Germinal center (tissue), 1 donor: Measurements from ENCODE around the gene PRKN.

ENCODE experiments used
- DNase-seq: peaks from one replicate; pipeline ENCODE4 v3.0.0; 2012; ENCODE audit warnings: mixed read lengths, low spot score

The PRKN gene

DNA sequence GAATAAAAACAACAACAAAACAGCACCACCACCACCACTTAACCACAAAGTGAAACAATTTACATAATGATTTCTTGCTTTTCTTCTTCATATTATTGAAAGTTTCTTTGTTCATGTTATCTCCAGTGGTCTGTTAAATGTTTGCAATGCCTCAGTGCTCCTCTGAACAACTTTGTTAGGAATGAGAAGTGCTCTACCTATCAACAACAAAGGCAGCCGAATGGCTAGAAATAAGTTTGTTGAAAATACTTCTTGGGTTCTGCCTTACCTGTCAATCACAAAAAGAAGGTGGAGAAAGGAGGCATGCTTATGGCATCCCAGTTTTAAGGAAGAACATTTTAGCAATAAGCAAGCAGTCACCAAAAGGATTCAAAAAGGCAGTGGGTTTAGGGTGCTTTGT lies 490.2 kb downstream of the PRKN start:
- no peak for DNase-seq

DNA sequence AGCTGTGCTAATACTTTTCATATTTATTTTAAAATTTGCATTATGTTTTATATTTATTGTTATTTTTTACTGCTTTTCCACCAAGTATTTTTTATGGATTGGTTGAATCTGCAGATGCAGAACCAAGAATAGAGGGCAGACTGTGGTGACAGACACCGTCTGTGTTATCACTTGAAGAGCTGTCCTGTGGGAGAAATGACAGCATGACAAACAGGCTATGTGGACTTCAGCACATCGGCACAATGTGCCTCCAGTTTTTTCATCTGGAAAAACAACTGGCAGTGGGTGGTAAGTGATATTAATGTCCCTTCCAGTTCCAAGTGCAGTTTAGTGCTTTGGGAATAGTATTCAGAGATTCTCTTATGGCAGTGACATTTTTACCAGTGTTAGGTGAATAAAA lies 492.9 kb downstream of the PRKN start:
- DNase-seq, result no peak

DNA sequence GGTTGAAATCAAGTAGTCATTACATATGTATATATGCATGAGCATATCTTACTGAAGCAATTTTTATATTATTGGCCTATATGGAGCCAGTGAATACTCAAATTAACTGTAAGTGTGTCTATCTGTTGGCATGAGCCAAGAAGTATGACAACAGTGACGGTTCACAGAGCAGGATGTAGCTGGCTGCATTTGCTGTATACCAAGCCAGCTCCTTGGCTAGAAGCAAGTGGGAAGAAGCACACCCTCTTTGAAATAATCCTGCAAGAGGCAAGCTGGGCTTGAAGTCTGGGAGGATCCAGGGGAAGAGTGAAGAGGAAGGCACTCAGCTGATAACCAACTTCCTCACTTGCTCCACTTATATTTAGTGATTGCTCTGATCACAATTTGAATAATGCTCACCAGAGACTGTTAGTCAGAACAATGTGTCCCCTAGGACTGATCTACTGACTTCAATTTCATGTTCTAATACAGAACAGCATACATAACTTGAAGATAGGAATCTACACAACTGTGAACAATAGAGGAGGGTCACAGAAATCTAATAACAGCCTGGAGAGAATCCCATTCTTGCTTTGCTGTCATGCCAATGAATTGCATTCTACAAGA lies 497.3 kb downstream of the PRKN start:
- no peak for DNase-seq

DNA sequence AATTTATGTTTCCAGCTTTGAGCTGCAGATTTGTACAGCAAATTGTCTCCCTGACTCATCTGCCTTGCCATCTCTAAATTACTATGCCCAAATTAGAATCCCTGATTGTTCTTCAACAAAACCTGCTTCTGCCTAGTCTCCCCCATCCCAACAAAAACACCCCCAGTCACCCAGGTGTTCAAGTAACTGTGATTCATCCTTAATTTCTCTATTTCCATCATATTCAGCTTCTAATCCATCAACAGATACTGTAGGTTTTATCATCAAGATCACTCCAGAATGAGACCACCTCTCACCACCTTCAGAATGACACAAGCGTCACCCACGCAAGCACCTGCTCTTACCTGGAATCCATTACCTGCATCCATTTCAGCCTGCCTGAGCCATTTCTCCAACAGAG lies 498.5 kb downstream of the PRKN start:
- DNase-seq, result no peak

DNA sequence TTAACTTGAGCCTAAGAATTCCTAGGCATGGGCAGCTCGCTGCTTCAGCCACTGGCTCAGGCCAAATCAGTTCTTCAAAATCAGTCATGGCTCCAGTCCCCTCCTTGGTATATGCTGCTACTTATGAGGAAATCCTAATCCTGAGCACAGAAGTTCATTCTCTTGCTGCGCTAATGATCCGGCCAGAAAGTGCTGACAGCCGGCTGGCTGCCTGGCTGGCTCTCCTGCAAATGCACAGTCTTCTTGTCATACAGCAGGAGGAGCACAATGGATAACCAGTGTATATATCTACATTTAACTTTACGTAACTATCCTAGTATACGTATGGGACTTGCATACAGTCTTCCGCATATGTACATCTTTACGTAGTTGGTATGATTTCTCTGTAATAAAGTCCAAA lies 500.8 kb downstream of the PRKN start:
- DNase-seq, result no peak

DNA sequence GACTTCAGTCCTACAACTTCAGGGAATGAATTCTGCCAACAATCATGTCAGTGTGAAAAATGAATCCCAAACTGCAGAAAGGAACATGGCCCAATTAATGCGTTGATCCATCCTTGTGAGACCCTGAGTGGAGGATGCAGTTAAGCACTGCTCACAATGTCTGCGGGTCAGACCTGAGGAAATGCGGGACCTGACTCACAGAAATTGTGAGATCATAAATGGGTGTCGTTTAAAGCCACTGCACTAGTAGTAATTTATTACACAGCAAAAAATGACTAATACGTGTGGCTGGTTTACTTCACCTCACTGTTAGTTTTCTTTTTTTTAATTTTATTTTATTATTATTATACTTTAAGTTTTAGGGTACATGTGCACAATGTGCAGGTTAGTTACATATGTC lies 505.0 kb downstream of the PRKN start:
- no peak for DNase-seq

DNA sequence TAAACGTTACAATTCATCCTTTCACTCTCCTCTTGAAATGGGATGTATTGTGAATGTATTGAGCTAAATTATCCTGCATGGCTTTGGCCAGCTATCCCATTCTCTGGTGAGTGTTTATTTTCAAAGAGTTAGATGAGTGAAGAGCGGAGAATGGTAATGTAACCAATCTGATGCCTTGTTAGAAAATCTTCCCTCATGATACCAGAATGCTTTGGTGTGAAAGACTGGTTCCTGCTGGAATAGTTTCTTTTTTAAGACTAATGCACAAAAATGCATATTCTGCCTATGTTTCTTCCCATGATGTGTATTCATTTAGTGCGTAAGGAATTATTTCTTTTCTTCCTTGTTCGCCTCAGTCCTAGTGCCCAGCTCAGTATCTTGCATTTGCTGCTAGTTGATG lies 506.7 kb downstream of the PRKN start:
- no peak for DNase-seq

DNA sequence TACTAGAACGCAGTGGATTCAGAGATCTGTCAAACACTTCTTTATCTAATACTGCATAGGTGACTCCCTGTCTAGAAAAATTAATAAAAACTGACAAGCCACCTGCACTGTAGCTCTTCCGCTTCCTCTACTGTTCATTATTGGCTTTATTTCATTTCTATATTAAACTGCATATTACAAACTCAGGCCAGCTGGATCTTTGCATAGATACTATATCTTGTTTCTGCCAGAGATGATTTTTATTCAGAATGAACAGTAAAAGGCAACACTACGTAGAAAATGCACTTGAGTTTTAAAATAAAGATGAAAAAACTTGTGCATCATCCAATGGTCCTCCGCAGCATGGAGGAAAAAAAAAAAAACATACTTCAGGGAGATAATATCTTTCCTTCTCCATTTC lies 508.3 kb downstream of the PRKN start:
- no peak for DNase-seq

DNA sequence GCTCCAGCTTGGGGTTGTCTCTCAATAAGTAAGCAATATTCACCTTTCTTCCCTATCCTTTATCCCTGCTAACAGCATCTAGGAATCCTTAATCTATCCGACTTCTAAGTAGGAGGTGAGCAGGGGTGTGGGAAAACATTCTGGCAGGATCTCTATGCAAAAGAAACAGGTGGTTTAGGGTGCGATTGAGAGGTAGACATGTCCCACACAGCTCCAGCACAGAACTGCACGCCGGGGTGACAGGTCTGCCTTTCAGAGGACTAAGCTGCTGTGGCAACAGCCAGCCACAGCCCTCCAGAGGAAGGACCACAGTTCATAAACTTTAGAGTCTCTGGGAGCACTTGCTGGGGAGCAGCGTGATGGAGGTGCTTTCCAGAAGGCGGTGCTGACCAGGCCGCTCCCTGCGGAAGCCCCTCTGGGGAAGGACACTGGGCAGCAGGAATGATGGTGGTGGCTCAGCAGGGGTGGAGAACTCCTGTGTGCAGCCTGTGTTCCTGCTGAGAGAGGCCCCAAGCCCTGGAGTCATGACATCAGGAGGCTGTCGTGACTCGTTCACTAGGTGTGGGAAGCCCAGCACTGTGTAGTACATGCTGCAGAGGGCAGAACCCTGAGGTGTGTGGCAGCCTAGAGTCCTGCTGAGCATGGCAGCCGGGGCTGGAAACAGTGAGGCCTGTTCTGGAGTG lies 509.6 kb downstream of the PRKN start:
- no peak for DNase-seq

DNA sequence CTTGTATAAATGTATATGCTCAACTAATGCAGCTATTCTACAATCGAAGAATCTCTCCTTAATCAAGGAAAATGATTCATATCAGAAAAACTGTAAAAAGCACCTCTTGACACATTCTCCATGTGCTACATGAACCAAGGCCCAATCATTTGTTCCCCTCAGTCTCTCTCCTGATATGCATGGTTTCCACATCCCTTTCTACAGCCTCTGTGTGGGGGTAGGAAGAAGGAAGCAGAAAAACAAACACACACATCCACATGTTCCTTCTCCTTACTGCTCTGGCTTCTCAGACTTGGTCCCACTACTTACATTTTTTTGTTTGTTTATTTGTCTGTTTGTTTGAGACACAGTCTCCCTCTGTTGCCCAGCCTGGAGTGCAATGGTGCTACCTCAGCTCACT lies 510.5 kb downstream of the PRKN start:
- DNase-seq, result no peak

DNA sequence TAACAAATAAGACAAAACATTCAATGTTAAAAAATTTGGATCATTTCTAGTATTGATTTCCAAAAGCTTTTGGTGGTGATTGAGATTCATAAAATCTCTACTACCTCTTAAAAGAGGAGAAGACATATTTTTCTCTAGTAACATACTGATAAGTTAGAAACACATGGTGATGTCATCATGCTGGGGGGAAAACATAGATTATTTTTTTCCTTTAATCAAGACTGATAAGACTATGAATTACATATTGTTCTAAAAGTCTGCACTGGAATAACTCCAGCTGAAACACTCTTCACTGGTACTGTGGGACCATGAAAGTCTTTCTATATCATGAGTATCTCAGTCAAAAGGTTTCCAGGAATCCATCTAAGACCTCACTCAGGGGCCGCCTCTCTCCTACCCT lies 515.8 kb downstream of the PRKN start:
- no peak for DNase-seq

DNA sequence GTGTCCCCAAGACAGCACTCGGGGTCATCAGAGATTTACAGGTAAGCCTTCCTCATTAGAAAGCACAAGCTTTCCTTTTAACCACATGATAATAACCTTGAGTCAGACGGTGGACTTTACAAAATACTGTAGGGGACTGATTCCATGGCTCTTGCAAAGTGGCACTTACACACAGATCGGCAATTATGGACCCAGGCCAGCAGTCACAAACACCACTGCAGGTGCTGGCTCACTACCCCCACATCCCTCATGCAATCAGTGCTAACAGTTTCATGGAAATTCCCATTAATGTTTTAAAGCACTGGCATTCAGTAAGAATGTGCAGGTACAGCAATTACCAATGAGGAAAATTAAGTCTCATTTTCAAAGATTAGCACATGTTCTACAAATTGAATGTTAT lies 516.5 kb downstream of the PRKN start:
- no peak for DNase-seq

DNA sequence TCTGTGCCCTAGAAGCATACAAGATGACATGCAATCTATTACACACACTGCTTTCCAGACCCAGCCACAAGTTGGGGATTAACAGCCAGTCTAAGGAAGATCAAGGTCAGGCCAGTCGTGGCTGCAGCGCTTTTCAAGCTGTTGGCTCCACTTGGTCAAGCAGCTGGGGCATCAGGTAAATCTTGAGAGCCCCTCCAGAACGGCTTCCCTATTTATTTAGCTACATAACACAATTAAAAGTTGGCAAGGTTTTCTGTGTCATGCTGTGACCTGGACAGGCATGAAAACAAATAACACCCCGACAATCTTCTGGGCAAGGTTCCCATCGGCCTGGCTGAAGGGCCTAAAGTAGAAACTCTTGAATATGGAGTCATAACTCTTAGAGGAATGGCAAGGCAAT lies 524.3 kb downstream of the PRKN start:
- no peak for DNase-seq

DNA sequence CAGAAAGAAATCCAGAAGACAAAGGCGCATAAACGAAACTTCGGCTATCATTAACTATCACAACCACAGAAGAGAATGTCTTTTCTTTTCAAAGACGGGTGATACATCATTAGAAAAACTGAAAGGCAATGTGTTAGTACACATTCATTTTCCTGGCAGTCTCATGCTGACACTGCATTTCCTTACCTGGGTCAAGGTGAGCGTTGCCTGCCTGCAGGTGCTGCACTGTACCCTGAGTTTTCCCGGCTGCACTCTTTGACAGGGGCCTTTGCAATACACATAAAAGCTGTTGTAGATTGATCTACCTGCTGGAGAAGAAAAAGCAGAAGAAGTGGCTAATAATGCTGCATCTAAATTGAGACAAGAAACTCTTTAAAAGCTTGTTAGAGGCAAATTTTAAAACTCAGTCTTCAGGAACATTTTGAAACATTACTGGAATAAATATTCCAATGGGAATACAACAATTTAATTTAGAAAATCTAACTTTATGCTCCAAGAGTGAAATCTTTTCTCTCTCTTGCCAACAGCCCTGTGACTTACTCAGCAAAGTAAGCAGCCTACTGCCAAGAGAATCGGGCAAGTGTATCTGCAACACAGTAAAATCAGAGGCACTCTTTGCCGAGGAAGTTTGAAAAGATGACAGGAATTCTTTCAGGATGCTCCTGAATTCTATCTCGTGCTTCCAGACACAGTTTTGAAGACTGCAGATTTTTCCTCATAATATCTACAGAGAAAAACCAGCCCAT lies 526.4 kb downstream of the PRKN start:
- no peak for DNase-seq

DNA sequence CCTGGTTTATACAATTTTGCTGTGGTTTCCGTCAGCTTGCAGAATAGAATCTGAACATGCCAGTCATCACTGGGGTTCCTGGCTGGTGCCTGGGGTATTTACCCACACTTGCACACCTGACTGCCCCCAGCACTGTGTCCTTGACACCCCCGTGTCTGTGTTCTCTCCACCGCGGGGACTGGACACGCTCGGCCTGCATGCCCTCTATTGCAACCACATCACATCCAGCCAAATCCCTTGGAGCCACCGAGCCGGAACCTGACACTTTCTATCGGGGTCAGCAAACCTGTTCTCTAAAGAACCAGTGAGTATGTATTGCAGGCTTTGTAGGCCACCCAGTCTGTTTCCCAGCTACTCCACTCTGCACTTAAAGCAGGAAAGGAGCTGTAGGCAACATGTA lies 527.5 kb downstream of the PRKN start:
- no peak for DNase-seq

DNA sequence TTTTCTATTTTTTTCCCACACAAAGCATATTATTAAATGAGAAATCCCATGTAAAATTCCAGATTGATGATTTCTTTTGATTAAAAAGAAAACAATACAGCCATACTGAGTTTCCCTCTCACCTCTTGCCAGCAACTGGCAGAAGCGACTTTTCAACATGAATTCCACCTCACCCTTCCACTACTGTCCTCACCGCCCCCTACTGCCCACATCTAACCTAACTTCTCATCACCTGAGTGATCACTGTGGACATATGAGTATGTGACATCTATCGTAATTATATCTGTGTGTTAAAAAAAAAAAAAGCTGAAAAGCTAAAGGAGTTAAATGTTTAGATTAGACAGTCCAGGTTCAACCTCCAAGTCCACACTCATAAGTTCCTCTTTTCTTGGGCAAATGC lies 528.6 kb downstream of the PRKN start:
- DNase-seq, result no peak

DNA sequence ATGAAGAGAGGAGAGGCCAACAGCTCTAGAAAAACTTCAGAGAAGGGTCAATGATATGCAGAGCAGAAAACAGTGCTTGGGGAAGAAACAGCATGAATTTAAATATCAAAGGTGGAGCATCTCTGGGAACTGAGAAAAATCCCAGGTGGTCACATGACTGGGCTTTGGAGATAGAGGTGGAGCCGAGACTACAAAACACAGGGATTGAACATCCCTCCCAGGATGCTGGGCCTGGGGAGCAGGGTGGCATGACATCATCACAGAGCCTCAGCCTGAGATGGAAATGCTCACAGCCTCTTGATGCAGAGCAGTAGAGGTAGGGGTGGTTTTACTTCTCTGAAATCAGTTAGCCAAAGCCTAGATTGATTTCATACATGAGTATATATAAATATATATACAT lies 529.5 kb downstream of the PRKN start:
- DNase-seq, result no peak

DNA sequence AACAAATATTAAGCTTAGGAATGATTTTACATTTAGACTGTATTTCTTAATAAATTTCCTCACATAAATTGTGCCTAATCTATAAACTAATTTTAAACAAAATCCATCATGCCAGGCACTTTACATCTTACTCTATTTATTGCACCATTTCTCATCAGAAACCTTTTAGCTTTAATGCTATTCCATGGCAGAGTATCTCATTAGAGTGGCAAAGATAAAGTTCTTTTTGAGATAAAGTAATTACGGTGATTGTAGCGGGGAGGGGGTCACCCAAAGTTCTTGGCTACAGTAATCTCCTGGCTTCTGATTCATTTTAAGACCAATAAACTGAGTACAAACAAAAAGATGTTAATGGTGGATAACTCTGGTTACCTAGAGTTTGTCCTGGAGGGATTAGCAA lies 532.1 kb downstream of the PRKN start:
- no peak for DNase-seq

DNA sequence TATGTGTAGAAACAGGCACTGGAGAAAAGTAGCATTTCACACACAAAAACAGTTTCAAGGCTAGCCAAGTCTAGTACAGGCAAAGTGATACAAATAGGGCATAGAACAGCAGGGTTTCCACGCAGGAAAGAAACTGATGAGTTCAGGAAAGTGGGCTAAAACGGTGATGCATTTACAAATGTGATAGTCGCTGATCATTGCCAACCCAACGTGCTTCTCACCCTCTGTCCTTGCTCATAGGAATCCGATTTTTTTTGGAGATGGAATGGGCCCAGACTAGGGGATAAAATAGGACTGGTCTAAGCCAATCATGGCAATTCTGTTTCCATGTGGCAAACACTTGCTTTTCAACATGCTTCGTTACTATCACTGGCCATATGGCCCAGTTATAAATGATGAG lies 536.6 kb downstream of the PRKN start:
- no peak for DNase-seq

DNA sequence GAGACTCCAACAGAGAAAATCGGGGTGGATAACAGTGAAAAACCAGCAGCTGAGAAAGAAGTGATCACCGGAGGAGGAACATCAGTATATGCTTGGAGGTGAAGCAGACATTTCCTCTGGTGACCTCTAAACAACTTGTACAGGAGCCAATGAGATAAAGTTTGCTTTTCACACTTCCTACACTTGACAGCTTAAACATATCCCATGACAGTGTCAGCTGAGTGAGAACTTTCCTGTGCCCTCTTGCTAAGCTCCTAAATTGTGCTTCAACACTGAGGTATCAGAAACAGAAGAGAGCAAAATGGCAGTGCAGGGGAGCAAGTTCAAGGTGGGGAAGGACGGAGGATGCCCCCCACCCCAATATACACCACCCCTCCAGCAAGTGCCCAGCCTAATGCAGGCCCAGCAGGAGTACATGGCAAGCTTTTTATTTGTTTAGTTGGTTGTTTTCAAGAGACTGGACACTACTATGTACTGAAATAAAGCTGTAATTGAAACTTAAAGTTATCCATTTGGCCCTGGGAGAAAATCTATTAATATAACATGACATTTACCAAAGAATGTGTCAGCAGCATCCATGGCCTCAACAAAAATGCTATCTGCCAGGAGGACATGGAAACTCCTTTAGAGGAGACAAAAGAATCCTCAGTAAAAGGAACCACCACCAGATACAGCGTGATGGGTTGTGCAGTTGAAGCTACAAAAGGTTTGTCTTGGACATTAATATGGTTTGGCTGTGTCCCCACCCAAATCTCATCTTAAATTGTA lies 540.2 kb downstream of the PRKN start:
- no peak for DNase-seq

DNA sequence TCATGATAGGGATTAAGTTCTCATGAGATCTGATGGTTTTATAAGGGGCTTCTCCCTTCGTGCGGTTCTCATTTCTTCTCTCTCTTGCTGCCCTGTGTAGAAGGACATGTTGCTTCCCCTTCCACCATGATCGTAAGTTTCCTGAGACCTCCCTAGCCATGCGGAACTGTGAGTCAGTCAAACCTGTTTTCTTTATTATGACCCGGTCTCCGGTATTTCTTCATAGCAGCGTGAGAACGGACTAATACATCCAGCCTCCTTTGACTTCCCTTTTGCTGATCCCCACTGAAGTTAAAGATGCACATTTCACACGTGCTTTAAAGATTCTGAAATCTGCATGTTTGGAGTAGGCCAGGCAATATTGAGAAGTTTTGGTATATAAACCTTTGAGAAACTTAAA lies 543.1 kb downstream of the PRKN start:
- DNase-seq, result no peak

DNA sequence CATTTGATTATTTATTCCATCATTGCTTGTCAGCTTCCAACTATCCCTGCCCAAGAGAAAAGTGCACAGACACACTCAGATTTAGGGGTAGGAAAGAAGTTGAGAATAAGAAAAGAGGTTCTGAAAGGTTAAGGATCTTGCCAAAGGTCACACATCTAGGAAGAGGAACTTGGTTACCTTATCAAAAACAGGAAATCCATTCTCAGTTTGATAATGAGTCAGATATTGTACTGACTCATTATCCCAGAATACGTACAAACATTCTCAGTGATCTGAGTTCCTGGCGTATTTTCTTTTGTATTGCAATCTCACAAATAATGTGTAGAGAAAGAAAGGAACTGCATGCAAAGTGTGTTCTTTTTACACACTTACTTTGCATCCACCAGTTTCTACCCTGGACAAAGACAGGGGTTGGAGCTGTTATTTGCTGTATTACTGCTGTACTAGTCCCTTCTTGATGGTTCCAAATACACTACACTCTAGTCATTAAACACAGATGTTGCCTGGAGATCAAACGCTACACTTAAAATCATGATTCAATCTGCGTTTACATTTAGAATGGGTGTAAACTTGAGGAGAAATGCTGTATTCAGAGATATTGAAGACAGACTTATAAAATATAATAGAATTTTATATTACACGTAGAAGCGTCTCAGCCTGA lies 545.7 kb downstream of the PRKN start:
- no peak for DNase-seq
